CD4-positive, alpha-beta memory T cell (primary cell): Measurements from ENCODE around the gene TRIM2. TPM values are rescaled to one million over a fixed set of nuclear protein-coding genes. Genes with fewer than 3 reads are reported as not detected.

Source experiments
- CTCF ChIA-PET: fragments of 350-600 bp; sonication (Branson Sonifier 250); formaldehyde crosslinking; loops from one replicate; lab custom pipeline; 2021; ENCODE audit warnings: inconsistent platforms; ENCODE audit not compliant: partially characterized antibody; lab: Charles Lee
- POLR2A ChIA-PET: fragments of 350-600 bp; sonication (Branson Sonifier 250); formaldehyde crosslinking; loops from one replicate; lab custom pipeline; 2021; ENCODE audit not compliant: partially characterized antibody; lab: Charles Lee
- DNase-seq, 5 donors: peaks; one replicate each; pipeline versions ENCODE4 v3.0.0 to v3.0.0-alpha.2; 2020 to 2022; ENCODE audit warnings: mixed read lengths in 1 of 5
- H3K27ac ChIP-seq: one replicate; pipeline ENCODE4 v1.7.0; 2013; ENCODE audit warnings: low read depth, low read length
- H3K27me3 ChIP-seq: 2 replicates; pipeline ENCODE4 v1.7.0; 2013; ENCODE audit warnings: mild to moderate bottlenecking, low read length, moderate library complexity; ENCODE audit not compliant: insufficient read depth
- H3K36me3 ChIP-seq: 2 replicates; pipeline ENCODE4 v1.7.0; 2013; ENCODE audit warnings: mild to moderate bottlenecking, low read length, moderate library complexity; ENCODE audit not compliant: insufficient read depth
- H3K4me1 ChIP-seq: 2 replicates; pipeline ENCODE4 v1.7.0; 2013; ENCODE audit warnings: mild to moderate bottlenecking, low read length, moderate library complexity; ENCODE audit not compliant: insufficient read depth
- H3K4me3 ChIP-seq, 2 donors: one replicate each; pipeline ENCODE4 v1.7.0; 2013; ENCODE audit warnings: low read length in 2 of 2, mild to moderate bottlenecking in 1 of 2
- H3K9me3 ChIP-seq, 2 donors: one replicate each; pipeline ENCODE4 v1.7.0; 2013; ENCODE audit warnings: low read length in 2 of 2, control low read depth in 1 of 2; ENCODE audit not compliant: control insufficient read depth in 1 of 2
- H3K27ac Mint-ChIP-seq, 7 donors: one replicate each; pipeline ENCODE4 v1.8.0; 2020 to 2021; ENCODE audit warnings: mixed read lengths in 7 of 7, mild to moderate bottlenecking in 6 of 7, inconsistent platforms in 3 of 7, moderate library complexity in 3 of 7
- H3K27me3 Mint-ChIP-seq, 2 donors: one replicate each; pipeline ENCODE4 v1.8.0; 2020 to 2021; ENCODE audit warnings: mixed read lengths in 2 of 2
- H3K36me3 Mint-ChIP-seq, 2 donors: one replicate each; pipeline ENCODE4 v1.8.0; 2020 to 2021; ENCODE audit warnings: mixed read lengths in 2 of 2, inconsistent platforms in 1 of 2, mild to moderate bottlenecking in 1 of 2
- H3K4me1 Mint-ChIP-seq, 4 donors: one replicate each; pipeline ENCODE4 v1.8.0; 2020 to 2021; ENCODE audit warnings: mixed read lengths in 4 of 4, mild to moderate bottlenecking in 1 of 4
- H3K4me3 Mint-ChIP-seq, 8 donors: one replicate each; pipeline ENCODE4 v1.8.0; 2020 to 2021; ENCODE audit warnings: mixed read lengths in 8 of 8, mild to moderate bottlenecking in 7 of 8, moderate library complexity in 6 of 8, inconsistent platforms in 3 of 8
- H3K9me3 Mint-ChIP-seq, 8 donors: one replicate each; pipeline ENCODE4 v1.8.0; 2020 to 2021; ENCODE audit warnings: mixed read lengths in 8 of 8, mild to moderate bottlenecking in 5 of 8, inconsistent platforms in 3 of 8, moderate library complexity in 1 of 8
- intact Hi-C: fragments of 100-400 bp; cut with micrococcal nuclease; formaldehyde crosslinking; loops from one replicate; pipeline ENCODE4 v1.15.1; 2023
- polyA plus RNA-seq, 2 donors: library from polyadenylated mRNA; unstranded; fragments of 300-500 nt; fragmentation: Illumina TruSeq; gene quantifications; one replicate each; pipeline ENCODE4 v1.2.3, GENCODE V29; 2021
- total RNA-seq, 2 experiments: library from RNA; stranded (reverse); gene quantifications; one replicate each; pipeline ENCODE4 v1.2.3, GENCODE V29; 2021

Gene TRIM2
- total and polyA plus RNA-seq, 4 experiments from 2014 or later = 7.5 to 12.3 (median 10.5) TPM

GRCh38 chr4:153177841-153178240, 26.4 kb upstream of the TRIM2 start:
- no peaks in the 10 kb centered on the region for H3K27me3 ChIP-seq
- ChIA-PET POLR2A (no interaction called here), CTCF (no interaction called here)
- Mint-ChIP-seq H3K36me3 (no peaks in the 10 kb centered on the region), H3K4me1 (peaks cover 0 to 8% (median 0%) of the 10 kb centered on the region in 4 donors), H3K4me3 (no peak overlapping the region), H3K27me3 (no peaks in the 10 kb centered on the region), H3K9me3 (no peaks in the 10 kb centered on the region), H3K27ac (no peak overlapping the region)
- no peaks in the 10 kb centered on the region for H3K4me1 ChIP-seq
- intact Hi-C loops = no loop called here
- no peaks in the 10 kb centered on the region for H3K9me3 ChIP-seq
- no peaks in the 10 kb centered on the region for H3K36me3 ChIP-seq
- DNase-seq = no peak
- no peak overlapping the region for H3K27ac ChIP-seq
- H3K4me3 ChIP-seq = no peak overlapping the region

GRCh38 chr4:153179100-153179499, 25.1 kb upstream of the TRIM2 start:
- H3K36me3 ChIP-seq = no peaks in the 10 kb centered on the region
- intact Hi-C loops = no loop called here
- no peaks in the 10 kb centered on the region for H3K27me3 ChIP-seq
- H3K4me3 ChIP-seq = no peak overlapping the region
- ChIA-PET POLR2A (no interaction called here), CTCF (no interaction called here)
- H3K36me3 Mint-ChIP-seq = no peaks in the 10 kb centered on the region
- H3K4me1 Mint-ChIP-seq = peaks cover 0 to 15% (median under 1%) of the 10 kb centered on the region in 4 donors
- H3K27me3 Mint-ChIP-seq = no peaks in the 10 kb centered on the region
- no peaks in the 10 kb centered on the region for H3K9me3 ChIP-seq
- no peak for DNase-seq
- no peak overlapping the region for H3K27ac ChIP-seq
- no peaks in the 10 kb centered on the region for H3K4me1 ChIP-seq
- no peak overlapping the region for H3K4me3 Mint-ChIP-seq
- H3K9me3 Mint-ChIP-seq = peaks cover 0 to 2% (median 0%) of the 10 kb centered on the region in 8 donors
- H3K27ac Mint-ChIP-seq = no peak overlapping the region

GRCh38 chr4:153181293-153181692, 22.9 kb upstream of the TRIM2 start:
- H3K4me1 ChIP-seq = no peaks in the 10 kb centered on the region
- H3K36me3 ChIP-seq = no peaks in the 10 kb centered on the region
- intact Hi-C loops = no loop called here
- POLR2A ChIA-PET = no interaction called here
- Mint-ChIP-seq H3K27me3 (no peaks in the 10 kb centered on the region), H3K27ac (no peak overlapping the region), H3K9me3 (peaks cover 0 to 2% (median 0%) of the 10 kb centered on the region in 8 donors), H3K4me3 (no peak overlapping the region), H3K4me1 (peaks cover 0 to 17% (median under 1%) of the 10 kb centered on the region in 4 donors), H3K36me3 (no peaks in the 10 kb centered on the region)
- CTCF ChIA-PET = no interaction called here
- no peaks in the 10 kb centered on the region for H3K9me3 ChIP-seq
- H3K27me3 ChIP-seq = no peaks in the 10 kb centered on the region
- no peak for DNase-seq
- no peak overlapping the region for H3K27ac ChIP-seq
- no peak overlapping the region for H3K4me3 ChIP-seq

GRCh38 chr4:153181700-153182099, 22.5 kb upstream of the TRIM2 start:
- POLR2A ChIA-PET = no interaction called here
- H3K4me3 Mint-ChIP-seq = no peak overlapping the region
- CTCF ChIA-PET = no interaction called here

GRCh38 chr4:153183146-153183545, 21.1 kb upstream of the TRIM2 start:
- peak overlapping the region in 1 of 7 donors; percentile 71 for H3K27ac Mint-ChIP-seq
- peaks cover 0 to 2% (median 0%) of the 10 kb centered on the region in 8 donors for H3K9me3 Mint-ChIP-seq
- peaks cover 0 to 12% (median under 1%) of the 10 kb centered on the region in 4 donors for H3K4me1 Mint-ChIP-seq
- intact Hi-C loops = no loop called here
- Histone ChIP-seq H3K27ac (no peak overlapping the region), H3K27me3 (no peaks in the 10 kb centered on the region), H3K4me3 (no peak overlapping the region), H3K36me3 (no peaks in the 10 kb centered on the region), H3K9me3 (no peaks in the 10 kb centered on the region), H3K4me1 (no peaks in the 10 kb centered on the region)
- H3K27me3 Mint-ChIP-seq = no peaks in the 10 kb centered on the region
- H3K36me3 Mint-ChIP-seq = no peaks in the 10 kb centered on the region
- peak overlapping the region in 1 of 8 donors; percentile 9 for H3K4me3 Mint-ChIP-seq
- ChIA-PET CTCF (no interaction called here), POLR2A (no interaction called here)
- no peak for DNase-seq

More at GRCh38 chr4:153181700-153182099, 22.5 kb upstream of the TRIM2 start:
- Mint-ChIP-seq H3K27ac (no peak overlapping the region), H3K4me1 (peaks cover 0 to 17% (median under 1%) of the 10 kb centered on the region in 4 donors), H3K36me3 (no peaks in the 10 kb centered on the region), H3K9me3 (peaks cover 0 to 2% (median 0%) of the 10 kb centered on the region in 8 donors), H3K27me3 (no peaks in the 10 kb centered on the region)
- Histone ChIP-seq H3K4me3 (no peak overlapping the region), H3K9me3 (no peaks in the 10 kb centered on the region), H3K36me3 (no peaks in the 10 kb centered on the region), H3K4me1 (no peaks in the 10 kb centered on the region), H3K27ac (no peak overlapping the region), H3K27me3 (no peaks in the 10 kb centered on the region)
- intact Hi-C loops = no loop called here
- no peak for DNase-seq

- no peak for DNase-seq
- Mint-ChIP-seq H3K27ac (no peak overlapping the region), H3K27me3 (no peaks in the 10 kb centered on the region), H3K36me3 (no peaks in the 10 kb centered on the region), H3K4me1 (peaks cover 0 to 9% (median 3%) of the 10 kb centered on the region in 4 donors), H3K4me3 (no peak overlapping the region), H3K9me3 (peaks cover 0 to 2% (median 0%) of the 10 kb centered on the region in 8 donors)
- no peak overlapping the region for H3K27ac ChIP-seq
- no peaks in the 10 kb centered on the region for H3K4me1 ChIP-seq
- intact Hi-C loops = no loop called here
- H3K9me3 ChIP-seq = no peaks in the 10 kb centered on the region
- no peak overlapping the region for H3K4me3 ChIP-seq
- ChIA-PET POLR2A (no interaction called here), CTCF (no interaction called here)
- no peaks in the 10 kb centered on the region for H3K27me3 ChIP-seq
- no peaks in the 10 kb centered on the region for H3K36me3 ChIP-seq
These were observed 18.9 kb upstream of the TRIM2 start for GRCh38 chr4:153185331-153185852.

- H3K9me3 ChIP-seq = no peaks in the 10 kb centered on the region
- intact Hi-C loops = no loop called here
- peaks cover 0 to 9% (median 3%) of the 10 kb centered on the region in 4 donors for H3K4me1 Mint-ChIP-seq
- H3K4me3 Mint-ChIP-seq = no peak overlapping the region
- ChIA-PET CTCF (no interaction called here), POLR2A (no interaction called here)
- H3K36me3 Mint-ChIP-seq = no peaks in the 10 kb centered on the region
- no peak overlapping the region for H3K4me3 ChIP-seq
- no peaks in the 10 kb centered on the region for H3K27me3 Mint-ChIP-seq
- H3K27ac ChIP-seq = no peak overlapping the region
- DNase-seq = no peak
- H3K9me3 Mint-ChIP-seq = peaks cover 0 to 2% (median 0%) of the 10 kb centered on the region in 8 donors
- no peak overlapping the region for H3K27ac Mint-ChIP-seq
- no peaks in the 10 kb centered on the region for H3K4me1 ChIP-seq
- H3K36me3 ChIP-seq = no peaks in the 10 kb centered on the region
- no peaks in the 10 kb centered on the region for H3K27me3 ChIP-seq
These were observed 18.1 kb upstream of the TRIM2 start for GRCh38 chr4:153186046-153186728.
